Right lung (tissue), 5 donors: ENCODE measurements around the gene ATP10B. TPM values are rescaled to one million over a fixed set of nuclear protein-coding genes. Genes with fewer than 3 reads are reported as not detected.

Experiments used
- DNase-seq, 2 donors: peaks; one replicate each; pipeline ENCODE4 v3.0.0-alpha.2; 2013
- polyA plus RNA-seq, 5 donors: library from polyadenylated mRNA; unstranded; fragments of 120-200 nt; gene quantifications; one replicate each; pipeline versions ENCODE4 v1.2.1 to v1.2.3, GENCODE V29; 2013; ENCODE audit warnings: inconsistent platforms in 1 of 5, low replicate concordance in 1 of 5; ENCODE audit not compliant: insufficient read length in 5 of 5, insufficient read depth in 1 of 5

The ATP10B gene
- polyA plus RNA-seq, 5 donors = 0.19 to 0.57 (median 0.23) TPM

- no peak for DNase-seq
Observed at GRCh38 chr5:160555581-160555970, 296.4 kb downstream of the ATP10B start.

- no peak for DNase-seq
Observed at GRCh38 chr5:160550075-160550474, 301.9 kb downstream of the ATP10B start.

DNA sequence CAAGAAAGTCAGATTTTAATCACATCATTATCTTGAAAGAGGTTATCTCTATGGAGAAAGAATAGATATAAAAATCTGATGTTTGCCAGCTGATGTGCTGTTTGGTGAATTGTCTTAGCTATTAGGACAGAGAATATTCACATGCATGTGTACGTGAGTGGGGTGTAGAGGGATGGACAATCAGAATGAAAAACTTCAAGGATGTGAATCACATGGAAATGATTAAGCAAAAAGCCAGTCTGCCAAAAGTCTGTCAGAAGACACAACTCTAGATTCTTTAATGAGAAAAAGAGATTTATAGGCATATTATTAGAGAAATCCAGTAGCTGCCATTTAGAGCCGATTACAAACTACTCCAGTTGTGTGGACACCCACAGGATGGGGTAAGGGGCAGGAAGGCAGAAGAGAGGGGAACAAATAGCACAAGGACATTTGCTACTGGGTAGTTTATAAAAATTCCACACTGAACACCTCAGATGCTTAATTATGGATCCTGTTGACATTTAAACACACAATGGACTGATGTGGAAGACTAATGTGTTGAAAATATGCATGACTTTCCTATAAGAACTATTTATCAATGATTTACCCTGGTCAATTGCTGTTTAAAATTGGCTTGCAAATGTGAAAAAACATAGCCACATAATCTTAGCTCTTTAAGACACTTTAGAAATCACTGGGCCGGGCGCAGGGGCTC, 302.9 kb downstream of the ATP10B start:
- no peak for DNase-seq

- DNase-seq = no peak
Observed at GRCh38 chr5:160547872-160548271, 304.1 kb downstream of the ATP10B start.

DNA sequence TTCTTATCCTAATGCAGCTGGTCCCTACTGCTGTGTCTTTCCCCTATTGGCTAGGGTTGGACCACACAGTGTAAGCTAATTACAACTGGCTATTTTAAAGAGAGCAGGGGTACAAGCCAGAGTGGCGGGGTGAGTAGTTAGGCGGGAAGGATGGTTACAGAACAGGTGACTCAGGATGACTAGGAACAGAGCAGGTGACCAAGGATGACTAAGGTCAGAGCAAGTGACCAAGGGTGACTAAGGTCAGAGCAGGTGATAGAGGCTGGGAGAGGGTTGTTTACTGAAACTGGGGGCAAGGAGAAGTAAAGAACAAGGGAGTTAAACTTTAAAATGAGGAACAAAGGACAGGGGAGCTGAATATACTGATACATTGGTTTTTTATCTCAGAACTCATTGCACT, 304.9 kb downstream of the ATP10B start:
- DNase-seq = no peak

GRCh38 chr5:160545832-160546231, 306.2 kb downstream of the ATP10B start:
- no peak for DNase-seq

- no peak for DNase-seq
Observed at GRCh38 chr5:160543395-160543794, 308.6 kb downstream of the ATP10B start.

DNA sequence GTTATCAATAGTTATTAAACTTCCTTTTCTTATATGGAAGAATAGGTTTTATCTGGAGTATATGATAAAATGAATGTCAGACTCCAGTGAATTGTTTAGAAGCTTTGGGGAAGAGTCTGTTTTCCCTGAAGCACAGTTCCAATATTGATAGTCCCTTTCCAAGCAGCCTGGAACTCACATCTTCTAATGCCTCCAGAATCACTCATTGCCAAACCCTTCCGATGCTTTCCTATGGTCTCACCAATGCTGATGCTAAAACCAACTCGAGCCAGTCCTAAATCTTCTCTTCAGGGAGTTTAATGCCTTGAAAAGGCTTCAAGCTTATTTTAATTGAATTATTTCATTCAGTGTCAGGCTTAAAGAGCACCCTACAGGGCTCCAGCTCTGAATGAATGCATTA, 309.2 kb downstream of the ATP10B start:
- DNase-seq = no peak

- no peak for DNase-seq
Observed at GRCh38 chr5:160542281-160542680, 309.7 kb downstream of the ATP10B start.

GRCh38 chr5:160539431-160539830, 312.6 kb downstream of the ATP10B start:
- no peak for DNase-seq

DNA sequence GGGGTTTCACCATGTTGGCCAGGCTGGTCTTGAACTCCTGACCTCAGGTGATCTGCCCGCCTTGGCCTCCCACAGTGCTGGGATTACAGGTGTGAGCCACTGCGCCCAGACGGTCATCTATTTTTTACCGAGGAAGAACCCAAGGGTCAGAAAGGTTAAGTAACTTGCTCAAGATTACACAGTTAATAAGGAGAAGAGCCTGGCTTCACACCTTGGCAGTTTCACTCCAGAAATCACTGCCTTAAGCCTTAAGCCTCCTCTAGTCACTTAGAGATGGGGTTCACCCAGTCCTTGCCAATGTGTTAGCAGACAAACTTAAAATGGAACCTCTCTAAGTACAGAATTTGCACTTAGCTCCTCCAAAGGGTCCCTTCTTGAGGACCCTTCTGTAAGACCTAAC, 314.1 kb downstream of the ATP10B start:
- DNase-seq = no peak

DNA sequence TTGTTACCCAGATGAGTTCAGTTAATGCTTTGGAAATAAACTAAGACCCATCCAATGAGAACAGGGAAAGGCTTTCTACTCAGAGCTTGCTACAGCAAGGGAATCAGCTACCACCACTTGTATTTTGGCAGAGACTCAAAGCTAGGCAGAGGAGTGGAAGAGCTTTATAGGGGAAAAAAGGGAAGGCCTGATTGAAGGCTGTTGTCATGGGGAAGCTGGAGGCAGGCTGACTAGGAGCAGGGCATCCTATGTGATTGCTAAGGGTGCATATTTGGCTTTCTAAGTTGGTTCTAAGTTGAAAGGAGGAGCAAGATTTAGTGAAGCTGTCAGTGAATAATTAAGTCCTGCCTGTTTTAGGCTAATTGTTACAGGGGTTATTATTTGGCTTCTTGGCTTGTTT, 314.9 kb downstream of the ATP10B start:
- DNase-seq = no peak

GRCh38 chr5:160534914-160535313, 317.1 kb downstream of the ATP10B start:
- no peak for DNase-seq

DNA sequence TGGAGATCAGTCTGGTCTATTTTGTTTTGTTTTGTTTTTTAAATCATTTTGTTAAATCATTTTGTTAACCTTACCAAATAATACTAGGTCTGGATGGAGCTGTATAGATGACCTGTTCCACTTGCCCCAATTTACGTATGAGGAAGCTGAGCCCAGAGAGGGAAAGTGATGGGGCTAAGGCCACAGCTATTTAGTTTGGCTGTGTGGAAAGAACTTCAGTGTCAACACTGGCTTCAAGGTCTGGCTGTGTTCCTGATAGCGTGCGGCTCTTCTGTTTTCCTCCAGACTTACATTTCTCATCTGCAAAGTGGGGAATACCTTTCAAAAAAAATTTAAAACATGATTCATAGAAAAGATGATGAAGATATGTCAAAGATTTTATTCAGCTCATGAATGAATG, 317.9 kb downstream of the ATP10B start:
- DNase-seq = no peak

DNA sequence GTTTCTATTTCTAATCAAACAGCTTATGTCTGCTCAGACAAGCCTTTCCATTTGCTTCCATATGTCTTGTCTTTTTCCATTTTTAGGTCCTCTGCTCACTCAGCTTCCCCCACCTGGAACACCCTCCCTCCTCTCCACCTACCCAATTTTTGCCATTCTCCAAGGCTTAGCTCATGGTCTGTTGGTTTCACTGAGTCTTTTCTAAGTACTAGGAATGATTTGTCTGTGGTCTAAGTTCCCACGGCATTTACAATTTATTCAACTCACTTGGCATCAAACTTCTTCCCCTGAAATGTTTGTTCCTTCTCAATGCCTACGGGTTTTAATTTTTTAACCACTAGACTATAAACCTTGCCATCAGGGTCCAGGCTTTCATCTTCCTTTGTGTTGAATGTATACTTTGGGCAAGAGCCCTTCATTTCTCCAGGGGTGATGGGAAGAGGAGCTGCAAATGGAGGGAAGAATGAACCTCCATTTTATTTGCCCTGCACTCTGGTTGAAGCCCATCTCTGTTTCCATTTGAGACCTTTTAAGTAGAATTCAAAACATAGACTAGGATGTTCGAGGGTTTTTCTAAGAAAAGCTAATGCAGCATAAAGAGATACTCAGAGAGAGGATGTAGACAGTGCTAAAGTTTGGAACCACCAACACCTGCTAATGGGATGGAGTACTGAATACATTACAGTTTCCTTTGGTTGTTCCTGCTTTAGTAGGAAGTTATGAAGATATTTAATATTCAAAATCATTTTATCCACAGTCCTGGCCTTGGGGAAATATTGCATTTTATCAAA, 326.3 kb downstream of the ATP10B start:
- DNase-seq = no peak

- DNase-seq = no peak
Observed at GRCh38 chr5:160524827-160525226, 327.2 kb downstream of the ATP10B start.

DNA sequence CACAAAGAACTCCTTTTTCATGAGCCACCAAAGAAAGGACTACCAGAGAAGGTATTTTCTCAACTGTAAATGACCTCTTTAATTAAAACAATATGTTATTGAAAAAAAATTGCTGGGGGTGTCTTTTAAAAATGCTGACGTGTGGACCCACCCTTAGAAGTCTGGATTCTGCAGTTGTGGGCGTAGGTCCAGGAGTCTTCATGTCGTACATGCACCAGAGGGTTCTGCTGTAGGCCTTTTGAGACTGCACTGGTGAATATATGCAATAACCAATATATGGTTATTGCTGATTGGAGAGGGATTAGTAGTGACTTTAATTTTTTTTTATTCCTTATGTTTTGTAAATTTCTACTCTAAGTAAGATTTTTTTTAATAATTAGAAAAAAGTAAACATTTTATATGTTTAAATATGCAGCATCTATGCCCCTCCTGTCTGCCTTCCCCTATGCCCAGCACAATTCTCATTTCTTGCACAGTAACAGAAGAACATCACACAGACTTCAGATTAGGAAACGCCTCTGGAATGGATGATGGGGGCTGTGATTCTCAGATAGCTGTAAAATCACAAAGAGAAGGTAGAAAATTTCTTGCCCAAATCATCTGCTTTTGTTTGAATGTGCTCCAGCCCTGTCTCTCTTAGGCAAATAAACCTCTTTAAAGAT, 328.4 kb downstream of the ATP10B start:
- DNase-seq = no peak

- DNase-seq = no peak
Observed at GRCh38 chr5:160521392-160521663, 330.7 kb downstream of the ATP10B start.

GRCh38 chr5:160520609-160521391, 331.2 kb downstream of the ATP10B start:
- DNase-seq = no peak

DNA sequence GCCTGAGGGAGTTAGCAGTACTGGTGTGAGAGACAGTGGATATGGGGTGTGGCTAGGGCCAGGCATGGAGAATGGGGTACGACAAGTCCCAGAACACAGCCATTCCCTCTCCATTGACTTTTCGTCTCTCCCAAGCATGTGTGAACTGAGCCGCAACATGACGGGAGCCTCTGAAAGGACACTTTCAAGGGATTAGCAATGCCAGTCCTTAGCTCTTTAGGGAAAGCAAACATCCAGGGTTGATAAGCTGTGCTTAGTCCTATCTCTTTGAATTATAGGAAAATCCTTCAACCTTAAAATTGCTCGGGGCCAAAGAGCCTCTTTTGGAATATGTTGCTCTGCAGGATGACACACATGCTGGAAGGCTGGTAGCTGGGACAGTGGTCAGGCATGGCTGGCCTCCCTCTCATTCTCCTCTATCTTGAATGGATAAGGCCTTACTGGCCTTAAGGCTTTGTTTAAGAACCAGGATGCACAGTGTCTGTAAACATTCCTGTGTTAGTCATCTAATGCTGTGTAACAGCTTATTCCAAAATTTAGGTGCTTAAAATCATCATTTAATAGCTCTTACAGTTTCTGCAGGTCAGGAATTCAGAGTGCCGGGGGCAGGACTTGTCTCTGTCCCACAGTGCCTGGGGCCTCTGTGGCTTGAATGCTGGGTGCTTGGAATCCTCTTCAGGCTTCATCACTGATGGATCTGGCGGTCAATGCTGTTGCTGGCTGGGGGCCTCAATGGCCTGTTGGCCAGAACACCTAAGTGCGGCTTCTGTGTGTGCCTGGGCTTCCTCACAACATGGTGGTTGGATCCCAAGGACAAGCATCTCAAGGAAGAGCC, 335.1 kb downstream of the ATP10B start:
- DNase-seq = no peak

GRCh38 chr5:160514866-160515265, 337.1 kb downstream of the ATP10B start:
- no peak for DNase-seq
